Immature natural killer cell (primary cell): ENCODE data around the gene CLK3. TPM values are rescaled to one million over a fixed set of nuclear protein-coding genes. Genes with fewer than 3 reads are reported as not detected.
"Not testable (repeated sequence)": the region's sequence is repeated elsewhere in the genome, so short reads cannot be mapped to it uniquely, and the experiment has no call there.

ENCODE experiments used
- DNase-seq, 3 donors: peaks; one replicate each; pipeline ENCODE4 v3.0.0; 2022; ENCODE audit warnings: mixed read lengths in 1 of 3
- H3K27ac Mint-ChIP-seq, 6 donors: one replicate each; pipeline ENCODE4 v1.8.0; 2020; ENCODE audit warnings: mixed read lengths in 6 of 6, mild to moderate bottlenecking in 5 of 6, inconsistent platforms in 4 of 6, moderate library complexity in 3 of 6
- H3K27me3 Mint-ChIP-seq, 3 donors: one replicate each; pipeline ENCODE4 v1.8.0; 2020 to 2021; ENCODE audit warnings: low read depth in 3 of 3, mild to moderate bottlenecking in 3 of 3, mixed read lengths in 3 of 3, moderate library complexity in 3 of 3, inconsistent platforms in 1 of 3
- H3K36me3 Mint-ChIP-seq, 3 donors: one replicate each; pipeline ENCODE4 v1.8.0; 2020; ENCODE audit warnings: mixed read lengths in 3 of 3, inconsistent platforms in 2 of 3, mild to moderate bottlenecking in 2 of 3
- H3K4me1 Mint-ChIP-seq, 2 donors: one replicate each; pipeline ENCODE4 v1.8.0; 2020; ENCODE audit warnings: inconsistent platforms in 2 of 2, mild to moderate bottlenecking in 2 of 2, mixed read lengths in 2 of 2, moderate library complexity in 1 of 2
- H3K4me3 Mint-ChIP-seq, 5 donors: one replicate each; pipeline ENCODE4 v1.8.0; 2020; ENCODE audit warnings: mild to moderate bottlenecking in 5 of 5, mixed read lengths in 5 of 5, inconsistent platforms in 3 of 5, moderate library complexity in 3 of 5
- H3K9me3 Mint-ChIP-seq, 6 donors: one replicate each; pipeline ENCODE4 v1.8.0; 2020; ENCODE audit warnings: mild to moderate bottlenecking in 6 of 6, mixed read lengths in 6 of 6, inconsistent platforms in 4 of 6, moderate library complexity in 3 of 6
- polyA plus RNA-seq, 3 donors: library from polyadenylated mRNA; unstranded; fragments of 300-500 nt; fragmentation: Illumina TruSeq; gene quantifications; one replicate each; pipeline ENCODE4 v1.2.3, GENCODE V29; 2021

Gene CLK3
- polyA plus RNA-seq, 3 donors from 2014 or later: 32.4 to 82.1 (median 68.2) TPM

GRCh38 chr15:74646480-74646879, 30.8 kb downstream of the CLK3 start:
- Mint-ChIP-seq H3K27ac (peak overlapping the region in 2 of 6 donors; percentile 9 to 32), H3K4me1 (peaks cover 0 to 12% of the 10 kb centered on the region in 2 donors), H3K27me3 (no peaks in the 10 kb centered on the region), H3K9me3 (no peaks in the 10 kb centered on the region), H3K4me3 (no peak overlapping the region), H3K36me3 (no peaks in the 10 kb centered on the region)
- no peak for DNase-seq

- Mint-ChIP-seq H3K4me3 (no peak overlapping the region), H3K27ac (peak overlapping the region in 1 of 6 donors; percentile 21), H3K36me3 (peaks cover 0 to 2% (median 2%) of the 10 kb centered on the region in 3 donors), H3K4me1 (peaks cover 2 to 16% of the 10 kb centered on the region in 2 donors), H3K9me3 (no peaks in the 10 kb centered on the region), H3K27me3 (peaks cover 0 to 2% (median 0%) of the 10 kb centered on the region in 3 donors)
- no peak for DNase-seq
Measured at GRCh38 chr15:74648051-74648842, 32.6 kb downstream of the CLK3 start.

- peaks cover 0 to 5% (median 4%) of the 10 kb centered on the region in 3 donors for H3K36me3 Mint-ChIP-seq
- H3K27ac Mint-ChIP-seq: no peak overlapping the region
- H3K9me3 Mint-ChIP-seq: no peaks in the 10 kb centered on the region
- H3K27me3 Mint-ChIP-seq: peaks cover 0 to 2% (median 0%) of the 10 kb centered on the region in 3 donors
- no peak overlapping the region for H3K4me3 Mint-ChIP-seq
- no peak for DNase-seq
- H3K4me1 Mint-ChIP-seq: peaks cover 21 to 46% of the 10 kb centered on the region in 2 donors
Measured at GRCh38 chr15:74651242-74651741, 35.7 kb downstream of the CLK3 start.

DNA sequence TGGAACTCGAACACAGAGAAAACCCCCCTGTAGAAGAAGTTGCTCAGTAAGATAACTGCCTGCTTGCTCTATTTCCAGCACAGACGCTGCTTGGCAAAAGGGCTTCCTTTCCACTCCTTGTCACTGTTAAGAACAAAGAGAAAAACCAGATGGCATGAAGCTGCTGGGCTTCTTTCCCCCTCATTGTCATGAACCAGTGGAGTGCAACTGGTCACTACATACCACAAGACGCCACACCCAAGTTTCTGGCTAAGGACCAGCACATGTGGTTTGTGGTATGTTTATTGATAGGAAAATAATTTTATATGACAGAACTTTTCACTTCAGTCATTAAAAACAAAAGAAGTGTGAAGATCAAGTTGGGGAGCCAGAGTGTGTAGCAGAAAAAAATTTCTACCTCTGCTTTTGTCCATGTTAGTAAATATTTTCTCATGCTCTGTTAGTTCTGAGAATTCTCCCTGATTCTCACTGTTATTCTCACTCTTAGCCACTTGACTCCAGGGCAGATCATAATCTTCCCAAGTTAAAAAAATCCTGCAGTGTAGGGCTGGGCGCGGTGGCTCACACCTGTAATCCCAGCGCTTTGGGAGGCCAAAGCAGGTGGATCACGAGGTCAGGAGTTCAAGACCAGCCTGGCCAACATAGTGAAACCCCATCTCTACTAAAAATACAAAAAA, 37.9 kb downstream of the CLK3 start:
- peaks cover 32 to 62% of the 10 kb centered on the region in 2 donors for H3K4me1 Mint-ChIP-seq
- H3K27ac Mint-ChIP-seq: peak overlapping the region; percentile 5 to 78 (median 50)
- peaks cover 0 to 2% (median 0%) of the 10 kb centered on the region in 3 donors for H3K27me3 Mint-ChIP-seq
- H3K9me3 Mint-ChIP-seq: no peaks in the 10 kb centered on the region
- H3K4me3 Mint-ChIP-seq: peak overlapping the region in 3 of 5 donors; percentile 5 to 24 (median 19)
- peaks cover 0 to 5% (median 4%) of the 10 kb centered on the region in 3 donors for H3K36me3 Mint-ChIP-seq
- DNase-seq: no peak

DNA sequence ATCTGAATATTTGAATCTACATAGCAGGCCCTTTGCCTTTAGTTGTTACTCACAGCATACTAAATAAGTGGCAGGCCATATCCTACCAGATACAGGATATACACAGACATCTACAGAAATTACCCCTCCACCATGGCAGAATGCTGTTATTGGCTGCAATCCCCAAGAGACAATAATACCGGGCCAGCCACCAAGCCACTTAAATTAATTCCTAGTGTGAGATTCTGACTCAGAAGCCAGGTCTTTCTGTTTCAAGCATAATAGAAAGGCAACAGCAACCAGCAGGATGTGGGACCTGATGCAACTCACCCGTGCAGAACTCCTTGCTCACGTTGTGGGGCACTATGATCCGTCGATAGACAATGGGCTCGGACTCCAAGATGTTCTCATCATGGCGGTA, 39.8 kb downstream of the CLK3 start:
- Mint-ChIP-seq H3K27me3 (peaks cover 0 to 2% (median 0%) of the 10 kb centered on the region in 3 donors), H3K36me3 (peaks cover 0 to 5% (median 4%) of the 10 kb centered on the region in 3 donors), H3K9me3 (no peaks in the 10 kb centered on the region), H3K4me1 (peaks cover 32 to 52% of the 10 kb centered on the region in 2 donors), H3K4me3 (no peak overlapping the region), H3K27ac (no peak overlapping the region)
- DNase-seq: no peak

- peak overlapping the region in 2 of 6 donors; percentile 12 to 59 for H3K27ac Mint-ChIP-seq
- H3K4me1 Mint-ChIP-seq: peaks cover 32 to 52% of the 10 kb centered on the region in 2 donors
Measured at GRCh38 chr15:74656935-74657535, 41.4 kb downstream of the CLK3 start.

DNA sequence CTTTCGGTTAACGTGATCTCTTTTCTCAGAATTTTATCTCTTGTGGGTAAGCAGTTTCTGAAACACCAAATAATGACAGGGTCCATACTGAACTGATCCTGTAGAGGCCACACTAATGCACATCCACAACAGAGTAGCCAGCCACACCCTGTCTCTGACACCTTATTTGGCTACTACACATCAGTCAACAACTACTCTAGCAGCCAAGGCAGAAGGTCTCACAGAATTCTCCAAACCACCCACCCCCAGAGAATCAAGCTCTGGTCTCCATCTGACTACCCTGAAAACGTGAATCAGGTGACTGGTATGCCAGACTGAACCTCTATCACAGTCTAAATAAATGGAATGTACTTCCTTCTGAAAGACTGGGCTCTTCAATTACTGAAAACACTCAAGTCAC, 42.2 kb downstream of the CLK3 start:
- no peak for DNase-seq
- H3K36me3 Mint-ChIP-seq: peaks cover 0 to 5% (median 4%) of the 10 kb centered on the region in 3 donors
- peak overlapping the region in 1 of 6 donors; percentile 59 for H3K27ac Mint-ChIP-seq
- H3K9me3 Mint-ChIP-seq: no peaks in the 10 kb centered on the region
- H3K4me1 Mint-ChIP-seq: peaks cover 32 to 52% of the 10 kb centered on the region in 2 donors
- peaks cover 0 to 2% (median 0%) of the 10 kb centered on the region in 3 donors for H3K27me3 Mint-ChIP-seq
- no peak overlapping the region for H3K4me3 Mint-ChIP-seq

More at GRCh38 chr15:74656935-74657535, 41.4 kb downstream of the CLK3 start:
- DNase-seq: no peak
- H3K4me3 Mint-ChIP-seq: no peak overlapping the region
- peaks cover 0 to 5% (median 4%) of the 10 kb centered on the region in 3 donors for H3K36me3 Mint-ChIP-seq
- peaks cover 0 to 2% (median 0%) of the 10 kb centered on the region in 3 donors for H3K27me3 Mint-ChIP-seq
- H3K9me3 Mint-ChIP-seq: no peaks in the 10 kb centered on the region

DNA sequence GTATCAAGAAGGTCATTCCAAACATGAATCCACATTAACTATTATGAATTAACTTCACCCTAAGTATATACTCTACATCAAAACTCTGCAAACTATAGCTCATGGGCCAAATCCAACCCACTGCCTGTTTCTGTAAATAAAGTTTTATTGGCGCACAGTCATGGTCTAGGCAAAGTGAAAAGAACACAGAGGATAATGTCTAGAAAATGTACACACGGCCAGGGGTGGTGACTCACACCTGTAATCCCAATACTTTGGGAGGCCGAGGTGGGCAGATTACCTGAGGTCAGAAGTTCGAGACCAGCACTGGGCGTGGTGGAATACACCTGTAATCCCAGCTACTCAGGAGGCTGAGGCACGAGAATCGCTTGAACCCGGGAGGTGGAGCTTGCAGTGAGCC, 45.6 kb downstream of the CLK3 start:
- DNase-seq, H3K9me3 Mint-ChIP-seq, H3K36me3 Mint-ChIP-seq, H3K27me3 Mint-ChIP-seq, H3K27ac Mint-ChIP-seq, H3K4me3 Mint-ChIP-seq: not testable (repeated sequence)
- peaks cover 15 to 25% of the 10 kb centered on the region in 2 donors for H3K4me1 Mint-ChIP-seq

DNA sequence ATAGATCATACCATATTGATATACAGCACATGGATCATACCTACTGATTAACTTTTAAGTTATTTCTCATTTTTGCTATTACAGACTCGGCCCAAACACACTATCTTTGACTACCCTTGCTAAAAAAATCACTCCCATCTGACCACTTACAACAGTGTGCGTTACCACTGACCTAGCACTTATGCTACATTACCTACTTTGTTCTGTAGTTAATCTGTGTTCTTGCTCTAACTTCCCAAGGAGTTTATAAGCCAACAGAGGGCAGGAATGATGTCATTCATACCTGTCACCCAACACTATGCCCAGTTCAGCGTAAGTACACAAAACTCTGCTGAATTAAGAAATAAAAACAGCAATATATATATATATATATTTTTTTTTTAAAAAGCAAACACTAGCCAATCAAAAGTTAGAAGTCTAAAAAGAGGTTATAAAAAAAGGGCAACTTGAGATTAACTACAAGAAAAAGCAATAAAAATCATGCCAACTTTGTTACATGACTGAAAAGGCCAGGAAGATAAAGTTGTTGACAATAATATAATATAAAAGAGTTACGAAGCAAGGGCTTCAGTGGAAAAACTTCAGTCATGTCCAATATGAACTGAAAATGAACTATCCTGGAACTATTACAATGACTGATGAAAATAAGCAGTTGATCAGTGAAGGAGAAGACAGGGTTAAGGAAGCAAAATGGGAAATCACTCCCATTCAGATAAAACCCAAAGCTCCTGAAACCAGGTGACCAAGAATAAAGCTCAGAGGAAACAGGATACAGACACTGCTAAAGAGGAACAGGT, 46.6 kb downstream of the CLK3 start:
- DNase-seq: no peak
- Mint-ChIP-seq H3K4me3 (no peak overlapping the region), H3K27me3 (no peaks in the 10 kb centered on the region), H3K4me1 (peaks cover 12 to 19% of the 10 kb centered on the region in 2 donors), H3K9me3 (no peaks in the 10 kb centered on the region), H3K27ac (peak overlapping the region in 1 of 6 donors; percentile 49), H3K36me3 (peaks cover 0 to 5% (median 0%) of the 10 kb centered on the region in 3 donors)

DNA sequence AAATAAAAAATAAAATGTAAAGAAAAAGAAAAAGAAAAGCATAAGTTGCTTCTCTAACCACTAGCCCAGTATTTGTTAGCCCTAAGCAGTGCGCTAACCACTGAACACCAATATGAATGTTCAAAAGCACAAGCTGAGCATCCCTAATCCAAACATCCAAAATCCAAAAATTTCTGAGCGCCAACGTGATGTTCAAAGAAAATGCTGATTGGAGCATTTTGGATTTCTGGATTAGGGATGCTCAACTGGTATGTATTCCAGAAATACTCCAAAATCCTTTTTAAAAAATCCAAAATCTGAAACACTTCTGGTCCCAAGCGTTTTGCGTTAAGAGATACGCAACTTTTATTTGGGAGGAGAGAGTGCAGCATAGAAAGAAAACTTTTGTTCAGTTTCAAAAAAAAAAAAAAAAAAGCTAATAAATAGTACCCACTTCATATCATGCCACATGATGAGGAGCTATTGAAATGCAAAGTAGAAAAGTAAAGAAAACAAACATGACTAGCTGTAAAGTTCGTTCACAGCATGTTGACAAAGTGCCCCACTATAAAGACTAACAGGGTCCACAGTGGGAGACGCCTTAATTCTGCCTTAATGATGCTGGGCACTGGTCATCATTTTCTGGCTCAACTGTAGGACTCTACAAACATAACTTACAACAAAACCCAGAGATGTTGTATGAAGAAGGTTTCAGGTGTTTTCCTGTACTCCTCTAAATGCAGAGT, 47.8 kb downstream of the CLK3 start:
- H3K9me3 Mint-ChIP-seq: no peaks in the 10 kb centered on the region
- no peak for DNase-seq
- no peak overlapping the region for H3K4me3 Mint-ChIP-seq
- H3K36me3 Mint-ChIP-seq: peaks cover 0 to 12% (median 6%) of the 10 kb centered on the region in 3 donors
- no peaks in the 10 kb centered on the region for H3K27me3 Mint-ChIP-seq
- H3K4me1 Mint-ChIP-seq: peaks cover 4 to 7% of the 10 kb centered on the region in 2 donors
- H3K27ac Mint-ChIP-seq: peak overlapping the region in 1 of 6 donors; percentile 55

- Mint-ChIP-seq H3K9me3 (no peaks in the 10 kb centered on the region), H3K27me3 (peaks cover 0 to 2% (median 0%) of the 10 kb centered on the region in 3 donors), H3K4me1 (peaks cover 4 to 6% of the 10 kb centered on the region in 2 donors), H3K36me3 (peaks cover 0 to 14% (median 6%) of the 10 kb centered on the region in 3 donors), H3K4me3 (no peak overlapping the region), H3K27ac (peak overlapping the region in 1 of 6 donors; percentile 55)
- no peak for DNase-seq
Measured at GRCh38 chr15:74664028-74664616, 48.5 kb downstream of the CLK3 start.

- no peak for DNase-seq
- peaks cover 0 to 2% (median 0%) of the 10 kb centered on the region in 3 donors for H3K27me3 Mint-ChIP-seq
- no peaks in the 10 kb centered on the region for H3K9me3 Mint-ChIP-seq
- peaks cover 0 to 14% (median 6%) of the 10 kb centered on the region in 3 donors for H3K36me3 Mint-ChIP-seq
- peak overlapping the region in 1 of 6 donors; percentile 2 for H3K27ac Mint-ChIP-seq
- peaks cover 4 to 6% of the 10 kb centered on the region in 2 donors for H3K4me1 Mint-ChIP-seq
- no peak overlapping the region for H3K4me3 Mint-ChIP-seq
Measured at GRCh38 chr15:74664670-74665069, 49.0 kb downstream of the CLK3 start.
